ENCODE measurements around the gene PAPPA2. TPM values are rescaled to one million over a fixed set of nuclear protein-coding genes. Genes with fewer than 3 reads are reported as not detected.

The PAPPA2 gene
- total RNA-seq, 5 donors from 2014 or later (not counting 1 experiment from before 2014, with no cell fraction given), result 0.03 to 0.06 TPM; not detected in 3

GRCh38 chr1:176602388-176603004 is 139.5 kb downstream of the PAPPA2 start:
- no peaks in the 10 kb centered on the region for H3K36me3 Mint-ChIP-seq
- H3K9me3 Mint-ChIP-seq, result peaks cover 0 to 7% (median 7%) of the 10 kb centered on the region in 3 donors
- DNase-seq (no peak), ATAC-seq (replicated peaks in 1 of 4) (no peak)
- WGBS (ENCODE audit: insufficient coverage), result 42% methylated on average over 1 of the region's 5 CpGs
- no peaks in the 10 kb centered on the region for H3K9me3 ChIP-seq
- H3K4me1 Mint-ChIP-seq, result no peaks in the 10 kb centered on the region
- no peaks in the 10 kb centered on the region for H3K27me3 Mint-ChIP-seq
- CTCF ChIA-PET, result no interaction called here
- no peaks in the 10 kb centered on the region for H3K36me3 ChIP-seq (ENCODE audit: control insufficient read depth in 2 of 2, extremely low read depth in 1 of 2, insufficient read depth in 1 of 2, low read length in 1 of 2)
- no peak overlapping the region for H3K4me3 ChIP-seq (ENCODE audit: control insufficient read depth in 1 of 2, extremely low read depth in 1 of 2, low read length in 1 of 2)
- no peak overlapping the region for H3K27ac ChIP-seq (ENCODE audit: low read length)
- no peak overlapping the region for H3K27ac Mint-ChIP-seq
- POLR2A ChIA-PET, result no interaction called here
- H3K4me3 Mint-ChIP-seq, result no peak overlapping the region
- H3K27me3 ChIP-seq (replicated peaks in 1 of 2; ENCODE audit: control insufficient read depth in 2 of 2, extremely low read depth in 1 of 2, insufficient read depth in 2 of 2, low read length in 1 of 2), result no peaks in the 10 kb centered on the region
- no peaks in the 10 kb centered on the region for H3K4me1 ChIP-seq (ENCODE audit: control insufficient read depth in 1 of 2, extremely low read depth in 1 of 2, insufficient read depth in 2 of 2, low read length in 2 of 2)

GRCh38 chr1:176603696-176604095 is 140.7 kb downstream of the PAPPA2 start:
- Mint-ChIP-seq H3K36me3 (no peaks in the 10 kb centered on the region), H3K4me1 (no peaks in the 10 kb centered on the region), H3K27ac (no peak overlapping the region), H3K4me3 (no peak overlapping the region), H3K9me3 (peaks cover 0 to 7% (median 7%) of the 10 kb centered on the region in 3 donors), H3K27me3 (no peaks in the 10 kb centered on the region)
- H3K4me1 ChIP-seq (ENCODE audit: control insufficient read depth in 1 of 2, extremely low read depth in 1 of 2, insufficient read depth in 2 of 2, low read length in 2 of 2), result no peaks in the 10 kb centered on the region
- ChIA-PET POLR2A (no interaction called here), CTCF (no interaction called here)
- no peaks in the 10 kb centered on the region for H3K9me3 ChIP-seq
- no peak overlapping the region for H3K4me3 ChIP-seq (ENCODE audit: control insufficient read depth in 1 of 2, extremely low read depth in 1 of 2, low read length in 1 of 2)
- ATAC-seq (replicated peaks in 1 of 4) (no peak), DNase-seq (no peak)
- 80% methylated on average over 1 of the region's 1 CpG for whole genome bisulfite sequencing (ENCODE audit: insufficient coverage)
- no peaks in the 10 kb centered on the region for H3K36me3 ChIP-seq (ENCODE audit: control insufficient read depth in 2 of 2, extremely low read depth in 1 of 2, insufficient read depth in 1 of 2, low read length in 1 of 2)
- H3K27ac ChIP-seq (ENCODE audit: low read length), result no peak overlapping the region
- no peaks in the 10 kb centered on the region for H3K27me3 ChIP-seq (replicated peaks in 1 of 2; ENCODE audit: control insufficient read depth in 2 of 2, extremely low read depth in 1 of 2, insufficient read depth in 2 of 2, low read length in 1 of 2)

- no CpG with 5 or more reads among the region's 2 CpGs for WGBS (ENCODE audit: insufficient coverage)
- H3K4me3 Mint-ChIP-seq, result no peak overlapping the region
- CTCF ChIA-PET, result no interaction called here
Observed at GRCh38 chr1:176604461-176604860, 141.5 kb downstream of the PAPPA2 start.

GRCh38 chr1:176605176-176605575 is 142.2 kb downstream of the PAPPA2 start:
- no peak overlapping the region for H3K27ac ChIP-seq (ENCODE audit: low read length)
- no peaks in the 10 kb centered on the region for H3K36me3 ChIP-seq (ENCODE audit: control insufficient read depth in 2 of 2, extremely low read depth in 1 of 2, insufficient read depth in 1 of 2, low read length in 1 of 2)
- WGBS (ENCODE audit: insufficient coverage), result no CpG with 5 or more reads among the region's 1 CpG
- H3K27me3 Mint-ChIP-seq, result peaks cover 0 to 4% of the 10 kb centered on the region in 2 donors
- H3K9me3 Mint-ChIP-seq, result peaks cover 0 to 7% (median 7%) of the 10 kb centered on the region in 3 donors
- no peaks in the 10 kb centered on the region for H3K9me3 ChIP-seq
- H3K36me3 Mint-ChIP-seq, result no peaks in the 10 kb centered on the region
- ChIA-PET CTCF (no interaction called here), POLR2A (no interaction called here)
- H3K4me3 ChIP-seq (ENCODE audit: control insufficient read depth in 1 of 2, extremely low read depth in 1 of 2, low read length in 1 of 2), result no peak overlapping the region
- H3K27ac Mint-ChIP-seq, result no peak overlapping the region
- no peak overlapping the region for H3K4me3 Mint-ChIP-seq
- no peak for DNase-seq
- ATAC-seq (replicated peaks in 1 of 4), result no peak
- H3K4me1 Mint-ChIP-seq, result no peaks in the 10 kb centered on the region
- H3K4me1 ChIP-seq (ENCODE audit: control insufficient read depth in 1 of 2, extremely low read depth in 1 of 2, insufficient read depth in 2 of 2, low read length in 2 of 2), result no peaks in the 10 kb centered on the region
- H3K27me3 ChIP-seq (replicated peaks in 1 of 2; ENCODE audit: control insufficient read depth in 2 of 2, extremely low read depth in 1 of 2, insufficient read depth in 2 of 2, low read length in 1 of 2), result no peaks in the 10 kb centered on the region

More at GRCh38 chr1:176604461-176604860, 141.5 kb downstream of the PAPPA2 start:
- DNase-seq, result no peak
- Histone ChIP-seq H3K4me3 (ENCODE audit: control insufficient read depth in 1 of 2, extremely low read depth in 1 of 2, low read length in 1 of 2) (no peak overlapping the region), H3K4me1 (ENCODE audit: control insufficient read depth in 1 of 2, extremely low read depth in 1 of 2, insufficient read depth in 2 of 2, low read length in 2 of 2) (no peaks in the 10 kb centered on the region), H3K27ac (ENCODE audit: low read length) (no peak overlapping the region), H3K27me3 (replicated peaks in 1 of 2; ENCODE audit: control insufficient read depth in 2 of 2, extremely low read depth in 1 of 2, insufficient read depth in 2 of 2, low read length in 1 of 2) (no peaks in the 10 kb centered on the region), H3K9me3 (no peaks in the 10 kb centered on the region), H3K36me3 (ENCODE audit: control insufficient read depth in 2 of 2, extremely low read depth in 1 of 2, insufficient read depth in 1 of 2, low read length in 1 of 2) (no peaks in the 10 kb centered on the region)
- POLR2A ChIA-PET, result no interaction called here
- Mint-ChIP-seq H3K9me3 (peaks cover 0 to 7% (median 7%) of the 10 kb centered on the region in 3 donors), H3K4me1 (no peaks in the 10 kb centered on the region), H3K36me3 (no peaks in the 10 kb centered on the region), H3K27me3 (peaks cover 0 to 4% of the 10 kb centered on the region in 2 donors), H3K27ac (no peak overlapping the region)
- ATAC-seq (replicated peaks in 1 of 4), result no peak

- Histone ChIP-seq H3K27ac (ENCODE audit: low read length) (no peak overlapping the region), H3K27me3 (replicated peaks in 1 of 2; ENCODE audit: control insufficient read depth in 2 of 2, extremely low read depth in 1 of 2, insufficient read depth in 2 of 2, low read length in 1 of 2) (no peaks in the 10 kb centered on the region), H3K4me3 (ENCODE audit: control insufficient read depth in 1 of 2, extremely low read depth in 1 of 2, low read length in 1 of 2) (no peak overlapping the region), H3K9me3 (no peaks in the 10 kb centered on the region), H3K36me3 (ENCODE audit: control insufficient read depth in 2 of 2, extremely low read depth in 1 of 2, insufficient read depth in 1 of 2, low read length in 1 of 2) (no peaks in the 10 kb centered on the region), H3K4me1 (ENCODE audit: control insufficient read depth in 1 of 2, extremely low read depth in 1 of 2, insufficient read depth in 2 of 2, low read length in 2 of 2) (no peaks in the 10 kb centered on the region)
- DNase-seq, result no peak
- no peak for ATAC-seq (replicated peaks in 1 of 4)
- H3K9me3 Mint-ChIP-seq, result peaks cover 0 to 3% (median 0%) of the 10 kb centered on the region in 3 donors
- H3K27ac Mint-ChIP-seq, result no peak overlapping the region
- 19% methylated on average over 1 of the region's 3 CpGs for WGBS (ENCODE audit: insufficient coverage)
- ChIA-PET CTCF (no interaction called here), POLR2A (no interaction called here)
- H3K4me3 Mint-ChIP-seq, result no peak overlapping the region
- no peaks in the 10 kb centered on the region for H3K36me3 Mint-ChIP-seq
- no peaks in the 10 kb centered on the region for H3K4me1 Mint-ChIP-seq
- H3K27me3 Mint-ChIP-seq, result peaks cover 0 to 4% of the 10 kb centered on the region in 2 donors
Observed at GRCh38 chr1:176609556-176610408, 146.8 kb downstream of the PAPPA2 start.

GRCh38 chr1:176612791-176613190 is 149.8 kb downstream of the PAPPA2 start:
- POLR2A ChIA-PET, result no interaction called here
- H3K4me1 ChIP-seq (ENCODE audit: control insufficient read depth in 1 of 2, extremely low read depth in 1 of 2, insufficient read depth in 2 of 2, low read length in 2 of 2), result no peaks in the 10 kb centered on the region
- Mint-ChIP-seq H3K9me3 (no peaks in the 10 kb centered on the region), H3K27me3 (peaks cover 0 to 4% of the 10 kb centered on the region in 2 donors), H3K27ac (no peak overlapping the region), H3K4me1 (no peaks in the 10 kb centered on the region), H3K36me3 (no peaks in the 10 kb centered on the region), H3K4me3 (no peak overlapping the region)
- no peaks in the 10 kb centered on the region for H3K36me3 ChIP-seq (ENCODE audit: control insufficient read depth in 2 of 2, extremely low read depth in 1 of 2, insufficient read depth in 1 of 2, low read length in 1 of 2)
- CTCF ChIA-PET, result no interaction called here
- WGBS (ENCODE audit: insufficient coverage), result 71% methylated on average over 3 of the region's 4 CpGs
- no peaks in the 10 kb centered on the region for H3K9me3 ChIP-seq
- ATAC-seq (replicated peaks in 1 of 4) (no peak), DNase-seq (no peak)
- no peak overlapping the region for H3K4me3 ChIP-seq (ENCODE audit: control insufficient read depth in 1 of 2, extremely low read depth in 1 of 2, low read length in 1 of 2)
- H3K27ac ChIP-seq (ENCODE audit: low read length), result no peak overlapping the region
- no peaks in the 10 kb centered on the region for H3K27me3 ChIP-seq (replicated peaks in 1 of 2; ENCODE audit: control insufficient read depth in 2 of 2, extremely low read depth in 1 of 2, insufficient read depth in 2 of 2, low read length in 1 of 2)
